ENCODE data around the gene TP53I13.
A peak's percentile ranks its signal among the peaks of the same experiment; 100 is the strongest.

TP53I13 gene

DNA sequence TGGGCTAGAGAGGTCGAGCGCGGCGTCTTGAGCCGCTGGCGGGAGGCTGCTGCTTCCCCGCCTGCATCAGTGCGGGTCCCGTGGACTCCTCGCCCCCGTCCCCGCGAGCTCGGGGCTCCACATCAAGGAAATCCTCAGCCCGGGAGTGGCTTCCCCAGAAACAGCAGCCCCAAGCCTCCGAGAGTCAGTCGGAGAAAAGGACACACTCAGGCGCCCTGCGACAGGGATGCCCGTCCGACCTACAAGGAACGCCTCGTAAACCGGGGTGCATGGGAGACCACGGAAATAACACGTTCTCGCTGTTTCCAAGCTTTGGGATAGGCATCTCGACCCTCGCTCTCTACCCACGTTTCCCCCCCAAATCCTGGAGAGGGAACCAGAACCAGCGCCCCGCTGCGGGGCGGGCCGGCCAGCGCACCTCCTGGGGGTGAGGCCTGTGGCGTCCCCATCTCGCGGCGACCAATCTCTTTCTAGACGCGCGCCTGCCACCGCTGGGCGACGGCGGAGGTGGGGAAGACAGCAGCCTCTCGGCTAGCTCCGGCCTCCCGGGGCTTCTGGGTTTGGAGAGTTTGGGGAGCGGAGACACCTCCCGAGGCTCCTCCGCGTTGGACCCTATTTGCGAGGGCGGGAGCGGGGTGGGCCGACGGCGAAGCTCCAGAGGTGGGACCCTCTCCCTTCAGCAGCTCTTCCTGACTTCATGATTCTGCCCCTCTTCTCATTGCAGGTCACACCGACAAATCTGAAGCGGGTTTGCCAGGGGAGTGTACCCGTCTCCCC lies 759 bp upstream of the TP53I13 start:
- peak; percentile 23 to 36 for DNase-seq

DNA sequence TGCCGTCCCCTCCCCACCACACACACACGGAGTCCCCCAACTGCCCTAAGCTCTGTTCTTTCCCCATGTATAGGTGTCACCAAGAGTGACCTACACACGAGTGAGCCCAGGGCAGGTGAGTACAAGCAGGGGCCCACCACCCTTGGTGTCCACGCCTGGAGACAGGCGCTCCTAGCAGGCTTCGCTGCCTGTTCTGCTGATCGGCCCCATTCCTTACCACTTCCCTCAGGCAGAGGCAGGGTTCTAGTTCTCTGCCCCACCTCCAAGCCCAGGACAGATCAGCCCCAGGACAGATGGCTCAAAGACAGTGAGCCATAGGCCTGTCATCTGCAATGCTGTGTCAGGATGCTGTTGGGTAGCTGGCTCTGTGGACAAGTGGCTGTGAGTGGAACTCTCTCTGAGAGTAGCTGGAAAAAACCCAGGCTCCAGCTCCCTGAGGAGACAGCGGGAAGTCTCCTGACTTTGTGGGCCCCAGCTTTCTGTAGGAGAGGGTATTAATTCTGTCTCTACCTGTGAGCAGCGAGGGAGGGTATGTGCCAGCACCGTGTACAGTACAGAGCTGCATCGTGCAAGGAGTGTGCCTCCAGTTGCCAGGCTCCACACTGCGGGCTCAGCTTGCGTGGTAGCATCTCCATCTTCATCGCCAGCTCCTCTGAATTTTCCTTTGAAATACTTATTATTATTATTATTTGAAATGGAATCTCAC lies 897 bp downstream of the TP53I13 start:
- no peak for DNase-seq

DNA sequence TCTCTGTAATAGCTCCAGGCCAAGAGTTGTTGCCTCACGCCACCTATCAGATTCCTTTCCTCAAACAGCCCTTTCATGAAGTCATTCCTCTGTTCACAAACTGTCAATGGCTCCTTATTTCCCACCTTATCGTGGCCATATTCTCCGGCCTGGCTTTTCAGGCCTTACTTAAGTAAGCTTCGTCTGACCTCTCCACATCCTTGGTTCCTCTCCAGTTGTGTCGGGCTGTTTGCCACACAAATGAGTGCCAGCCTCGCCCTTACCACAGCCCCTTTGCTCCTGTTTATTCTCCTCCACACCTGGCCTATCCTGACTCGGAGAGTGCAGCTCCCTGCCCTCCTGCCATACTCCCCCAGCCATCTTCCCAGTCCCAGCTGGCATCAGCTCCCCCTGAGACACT lies 2.0 kb downstream of the TP53I13 start:
- no peak for DNase-seq

DNA sequence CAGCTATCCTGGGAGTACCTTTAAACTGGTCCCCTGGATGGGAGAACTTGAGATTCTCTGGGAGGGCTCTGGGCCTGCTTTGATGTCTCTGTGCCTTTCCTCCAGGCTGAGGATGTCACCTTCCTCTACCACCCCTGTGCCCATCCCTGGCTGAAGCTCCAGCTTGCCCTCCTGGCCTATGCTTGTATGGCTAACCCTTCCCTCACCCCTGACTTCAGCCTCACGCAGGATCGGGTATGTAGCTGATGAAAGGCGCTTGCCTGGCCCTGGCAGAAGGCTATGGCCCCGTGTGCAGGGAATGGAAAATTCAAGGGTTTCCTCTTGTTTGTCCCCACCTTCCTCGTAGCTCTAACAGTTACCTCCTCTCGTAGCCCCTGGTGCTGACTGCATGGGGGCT lies 3.0 kb downstream of the TP53I13 start:
- no peak for DNase-seq

DNA sequence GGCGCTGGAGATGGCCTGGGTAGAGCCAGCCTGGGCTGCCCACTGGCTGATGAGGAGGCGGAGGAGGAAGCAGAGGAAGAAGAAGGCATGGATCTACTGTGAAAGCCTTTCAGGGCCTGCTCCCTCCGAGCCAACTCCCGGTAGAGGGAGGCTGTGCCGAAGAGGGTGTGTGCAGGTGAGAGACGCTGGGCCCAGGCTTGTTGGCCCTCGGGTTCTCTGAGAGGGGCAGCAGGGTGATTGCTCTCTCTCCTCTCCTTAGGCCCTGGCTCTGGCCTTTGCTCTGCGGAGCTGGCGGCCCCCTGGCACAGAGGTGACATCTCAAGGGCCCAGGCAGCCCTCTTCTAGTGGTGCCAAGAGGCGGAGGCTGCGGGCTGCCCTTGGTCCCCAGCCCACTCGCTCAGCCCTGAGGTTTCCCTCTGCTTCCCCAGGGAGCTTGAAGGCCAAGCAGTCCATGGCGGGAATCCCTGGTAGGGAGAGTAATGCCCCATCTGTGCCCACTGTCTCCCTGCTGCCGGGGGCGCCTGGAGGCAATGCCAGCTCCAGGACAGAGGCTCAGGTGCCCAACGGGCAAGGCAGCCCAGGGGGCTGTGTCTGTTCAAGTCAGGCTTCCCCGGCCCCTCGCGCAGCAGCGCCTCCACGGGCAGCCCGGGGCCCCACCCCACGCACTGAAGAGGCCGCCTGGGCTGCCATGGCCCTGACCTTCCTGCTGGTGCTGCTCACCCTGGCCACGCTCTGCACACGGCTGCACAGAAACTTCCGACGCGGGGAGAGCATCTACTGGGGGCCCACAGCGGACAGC lies 3.6 kb downstream of the TP53I13 start:
- no peak for DNase-seq

DNA sequence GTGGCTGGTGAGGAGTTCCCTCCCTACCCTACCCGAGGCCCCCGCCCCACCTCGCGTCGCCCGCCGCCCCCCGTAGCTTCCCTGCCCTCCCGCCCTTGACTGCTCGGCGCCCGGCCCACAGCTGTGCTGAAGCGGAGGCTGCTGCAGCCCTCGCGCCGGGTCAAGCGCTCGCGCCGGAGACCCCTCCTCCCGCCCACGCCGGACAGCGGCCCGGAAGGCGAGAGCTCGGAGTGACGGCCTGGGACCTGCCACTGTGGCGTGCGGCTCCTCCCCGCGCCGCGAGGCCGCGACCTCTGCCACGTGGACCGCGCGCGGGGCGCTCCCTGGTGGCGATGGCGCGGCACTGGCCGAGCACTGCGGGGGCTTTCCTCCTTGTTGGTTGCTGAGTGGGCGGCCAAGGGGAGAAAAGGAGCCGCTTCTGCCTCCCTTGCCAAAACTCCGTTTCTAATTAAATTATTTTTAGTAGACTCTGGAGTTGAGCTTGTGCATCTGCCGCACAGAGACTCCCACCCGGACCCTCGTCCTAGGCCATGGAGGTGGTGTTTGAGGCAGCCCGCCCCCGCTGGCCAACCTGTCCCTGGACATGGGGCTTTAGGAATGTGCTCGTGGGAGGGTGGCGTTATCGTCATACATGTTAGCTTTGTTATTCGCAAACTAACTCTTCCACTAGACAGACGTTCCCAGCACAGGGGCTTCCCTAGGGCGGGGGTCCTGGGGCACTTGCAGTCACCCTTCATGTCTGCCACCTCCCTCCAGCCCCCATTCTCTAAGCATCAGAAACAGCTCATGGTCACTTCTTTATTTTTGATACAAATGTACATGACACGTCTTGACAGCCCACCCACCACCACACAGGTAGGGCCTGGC lies 4.4 kb downstream of the TP53I13 start:
- no peak for DNase-seq

DNA sequence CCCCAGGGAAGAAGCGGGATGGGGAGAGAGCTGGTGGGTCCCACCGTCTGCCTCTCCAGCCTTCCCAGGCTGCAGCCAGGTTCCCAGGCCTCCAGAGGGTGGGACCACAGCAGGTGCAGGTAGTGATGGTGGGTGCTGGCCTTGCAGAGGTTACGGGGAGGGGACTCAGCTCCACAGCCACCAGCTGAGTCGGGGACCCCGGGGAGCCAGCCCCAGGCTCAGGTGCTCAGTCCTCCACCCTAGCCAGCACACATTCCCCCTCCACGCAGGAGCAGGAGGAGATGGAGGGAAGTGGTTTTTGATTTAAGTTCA lies 5.0 kb downstream of the TP53I13 start:
- no peak for DNase-seq

DNA sequence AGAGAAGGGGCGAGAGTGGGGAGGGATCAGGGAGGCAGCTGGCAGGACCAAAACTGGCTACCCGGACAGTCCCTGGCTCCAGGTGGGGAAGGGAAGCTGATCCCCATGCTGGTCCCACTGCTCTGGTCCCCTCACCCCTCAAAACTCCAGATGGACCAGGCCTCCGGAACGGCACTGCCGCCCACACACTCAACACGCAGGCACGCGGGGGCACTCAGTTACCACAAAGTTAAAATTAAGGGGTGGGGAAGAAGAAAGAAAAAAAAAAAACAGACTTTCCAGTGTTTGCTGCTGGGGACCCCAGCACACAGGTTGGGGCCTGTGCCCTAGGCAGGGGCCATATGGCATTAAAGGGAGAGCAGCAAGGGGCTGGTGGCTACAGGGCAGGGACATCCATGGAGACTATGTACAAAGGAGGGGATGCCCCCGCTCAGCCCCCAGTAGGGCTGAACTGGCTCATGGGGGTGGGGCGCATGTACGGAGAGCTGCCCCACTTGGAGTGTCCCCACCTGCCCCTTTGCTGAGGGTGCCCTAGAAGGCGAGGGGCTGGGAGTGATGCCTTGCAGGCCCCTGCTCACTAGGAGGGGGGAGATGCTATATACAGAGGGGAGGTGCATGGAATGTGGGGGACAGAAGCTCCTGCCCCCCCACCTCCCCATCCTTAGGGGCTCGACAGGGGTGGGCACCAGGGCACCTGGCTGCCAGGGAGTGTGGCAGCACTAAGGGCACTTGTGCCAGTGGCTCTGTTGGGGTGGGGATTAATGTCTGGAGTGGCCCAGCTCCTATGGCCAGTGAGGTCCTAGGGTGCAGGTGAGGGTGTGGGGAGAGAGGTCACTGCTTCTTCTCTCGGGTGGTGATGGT lies 5.6 kb downstream of the TP53I13 start:
- DNase-seq: no peak

DNA sequence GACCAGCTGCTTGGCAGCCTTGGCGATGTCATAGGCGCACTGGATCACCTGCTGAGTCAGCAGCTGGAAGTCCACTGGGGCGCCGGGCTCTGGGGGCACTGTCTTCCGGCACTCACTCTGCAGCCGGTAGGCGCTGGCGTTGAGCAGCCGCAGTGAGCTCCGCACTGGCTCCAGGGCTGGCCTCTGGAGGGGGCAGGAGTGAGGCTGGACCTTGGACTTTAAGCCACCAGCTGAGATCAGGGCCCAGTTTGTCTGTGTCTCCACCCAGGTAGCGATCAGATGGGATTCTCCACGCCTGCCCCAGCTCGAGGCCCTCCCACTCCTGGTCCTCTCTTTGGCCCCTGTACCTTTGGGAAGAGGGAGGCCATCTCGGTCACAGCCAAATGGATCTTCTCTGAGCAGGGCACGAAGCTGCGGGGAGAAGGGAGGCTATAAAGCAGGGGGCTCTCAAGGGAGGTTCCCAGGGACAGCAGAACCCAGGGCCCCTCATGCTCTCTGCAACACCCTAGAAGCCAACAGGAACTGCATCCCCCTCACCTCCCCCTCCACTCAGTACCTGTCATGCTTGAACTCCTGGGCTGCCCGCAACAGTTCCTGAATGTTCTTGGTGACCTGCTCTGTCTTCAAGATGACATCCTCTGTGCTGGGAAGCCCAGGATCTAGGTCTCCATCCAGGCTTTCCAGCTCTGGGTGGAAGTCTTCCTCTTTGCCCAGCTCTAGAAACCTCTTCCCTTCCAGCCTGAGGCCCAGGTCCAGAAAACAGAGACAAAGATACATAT lies 6.4 kb downstream of the TP53I13 start:
- no peak for DNase-seq

DNA sequence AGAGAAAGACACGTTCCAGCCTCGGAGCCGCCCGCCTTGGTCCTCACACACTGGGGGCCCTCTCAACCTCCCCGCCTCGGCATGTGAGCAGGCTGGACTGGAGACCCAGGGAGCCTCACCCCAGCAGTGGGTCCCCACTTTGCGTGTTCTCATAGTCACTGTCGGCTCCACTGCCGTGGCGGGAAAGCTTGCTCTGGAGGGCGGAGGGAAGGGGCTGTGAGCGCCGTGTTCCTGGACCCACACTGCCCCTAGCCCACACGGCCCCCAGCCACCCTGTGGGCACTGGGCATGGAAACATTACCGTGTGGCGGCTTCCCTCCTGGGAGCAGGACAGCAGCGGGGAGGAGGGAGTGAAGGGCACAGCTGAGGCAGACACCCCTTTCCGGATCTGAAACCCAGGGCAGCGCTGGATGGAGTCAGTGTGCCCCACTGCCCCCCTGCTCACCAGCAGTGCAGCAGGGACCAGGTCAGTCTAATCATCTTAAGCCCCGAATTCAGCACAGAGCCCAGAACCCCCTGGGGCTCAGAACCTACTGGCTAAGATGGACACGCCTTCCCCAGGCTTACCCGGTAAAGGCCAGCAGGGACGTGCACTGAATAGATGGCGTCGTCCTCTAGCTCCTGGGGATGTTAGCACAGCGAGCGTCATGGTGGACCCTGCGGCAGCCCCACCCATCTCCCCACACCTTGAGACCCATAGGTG lies 7.2 kb downstream of the TP53I13 start:
- DNase-seq: no peak

DNA sequence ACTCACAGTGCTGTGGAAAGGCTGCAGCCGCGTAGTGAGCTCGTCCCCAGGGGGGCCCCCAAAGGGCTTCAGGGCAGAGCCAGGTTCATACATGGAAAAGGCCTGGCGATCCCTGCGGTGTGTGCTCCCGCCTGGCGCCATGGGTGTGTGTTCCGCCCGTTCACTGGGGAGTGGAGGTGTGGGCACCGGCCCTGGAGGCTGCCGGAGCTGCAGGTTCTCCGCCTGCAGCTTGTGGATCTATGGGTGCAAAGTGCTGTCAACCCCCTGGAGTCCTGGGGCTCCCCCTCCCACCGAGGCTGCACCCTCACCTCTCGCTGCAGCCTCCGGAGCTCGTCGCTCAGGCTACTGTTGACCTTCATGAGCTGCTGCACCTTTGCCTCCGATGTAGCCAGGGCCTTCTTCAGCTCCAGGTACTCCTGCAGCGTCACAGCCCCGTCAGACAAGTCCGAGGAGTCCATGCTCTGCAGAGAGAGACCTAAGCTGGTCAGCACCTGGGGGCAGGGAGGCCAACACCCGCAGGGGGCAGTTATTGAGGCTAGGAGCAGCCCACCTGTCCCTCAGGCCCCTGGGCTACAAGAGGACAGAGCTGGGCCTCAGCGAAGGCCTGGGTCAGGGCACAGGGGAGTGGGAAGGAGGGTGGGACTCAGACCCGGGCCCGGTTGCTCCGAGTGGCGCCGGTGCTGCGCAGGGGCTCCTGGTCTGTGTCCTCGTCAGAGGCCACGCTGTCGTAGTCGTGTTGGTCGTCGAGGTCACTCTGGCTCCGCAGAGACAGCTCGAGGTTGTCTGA lies 7.9 kb downstream of the TP53I13 start:
- no peak for DNase-seq

DNA sequence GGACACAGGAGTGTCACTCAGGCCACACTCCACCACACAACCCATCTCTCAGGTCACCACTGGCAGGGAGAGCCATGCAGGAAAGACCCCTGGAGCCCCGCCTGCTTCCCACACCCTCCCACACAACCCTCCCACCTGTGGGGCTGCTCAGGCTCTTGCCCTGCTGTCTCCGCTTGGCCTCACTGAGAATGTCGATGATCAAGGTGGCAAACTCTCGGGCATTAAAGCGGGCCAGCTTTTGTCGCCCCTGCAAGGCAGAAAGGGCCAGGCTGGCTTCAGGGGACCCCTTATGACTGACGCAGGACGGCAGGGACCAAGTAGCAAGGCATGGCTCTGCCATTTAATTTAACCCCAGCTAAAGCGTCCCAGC lies 8.5 kb downstream of the TP53I13 start:
- DNase-seq: no peak

DNA sequence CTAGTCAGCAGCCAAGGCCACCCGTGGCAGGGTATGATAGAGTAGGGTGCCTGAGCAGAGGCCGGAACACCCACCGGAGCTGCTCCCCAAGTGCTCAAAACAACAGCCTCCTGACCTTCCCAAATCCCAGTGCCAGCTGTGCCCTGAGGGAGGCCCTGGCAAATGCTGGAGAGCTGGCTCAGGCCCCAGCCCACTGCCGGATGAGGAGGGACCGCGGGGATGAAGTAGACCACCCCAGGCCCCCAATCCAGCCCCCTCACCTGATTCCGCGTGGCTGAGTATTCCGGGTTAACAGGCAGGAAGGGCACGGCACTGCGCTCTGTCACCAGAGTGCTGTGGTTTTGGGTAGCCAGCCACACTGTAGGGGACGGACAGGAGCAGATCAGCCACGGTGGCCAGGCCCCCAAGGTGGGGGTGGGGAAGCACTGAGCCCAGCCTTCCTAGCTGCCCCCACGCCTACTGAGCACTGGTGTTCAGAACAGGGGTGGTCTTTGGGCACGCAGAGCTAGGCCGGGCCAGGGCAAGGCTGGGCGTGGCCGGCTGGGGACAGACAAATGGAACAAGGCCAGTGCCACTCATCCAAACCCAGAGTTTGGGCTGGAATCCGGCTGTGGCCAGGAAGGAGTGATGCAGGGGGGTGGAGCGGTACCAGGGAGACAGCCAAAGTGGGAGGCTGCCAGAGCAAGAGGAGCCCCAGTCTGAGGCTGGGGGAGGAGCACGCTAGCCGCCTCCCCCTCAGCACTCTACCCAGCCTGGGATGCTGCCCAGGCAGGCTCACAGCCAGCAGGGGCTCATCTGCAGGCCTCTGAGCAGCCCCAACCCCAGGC lies 9.1 kb downstream of the TP53I13 start:
- DNase-seq: no peak

DNA sequence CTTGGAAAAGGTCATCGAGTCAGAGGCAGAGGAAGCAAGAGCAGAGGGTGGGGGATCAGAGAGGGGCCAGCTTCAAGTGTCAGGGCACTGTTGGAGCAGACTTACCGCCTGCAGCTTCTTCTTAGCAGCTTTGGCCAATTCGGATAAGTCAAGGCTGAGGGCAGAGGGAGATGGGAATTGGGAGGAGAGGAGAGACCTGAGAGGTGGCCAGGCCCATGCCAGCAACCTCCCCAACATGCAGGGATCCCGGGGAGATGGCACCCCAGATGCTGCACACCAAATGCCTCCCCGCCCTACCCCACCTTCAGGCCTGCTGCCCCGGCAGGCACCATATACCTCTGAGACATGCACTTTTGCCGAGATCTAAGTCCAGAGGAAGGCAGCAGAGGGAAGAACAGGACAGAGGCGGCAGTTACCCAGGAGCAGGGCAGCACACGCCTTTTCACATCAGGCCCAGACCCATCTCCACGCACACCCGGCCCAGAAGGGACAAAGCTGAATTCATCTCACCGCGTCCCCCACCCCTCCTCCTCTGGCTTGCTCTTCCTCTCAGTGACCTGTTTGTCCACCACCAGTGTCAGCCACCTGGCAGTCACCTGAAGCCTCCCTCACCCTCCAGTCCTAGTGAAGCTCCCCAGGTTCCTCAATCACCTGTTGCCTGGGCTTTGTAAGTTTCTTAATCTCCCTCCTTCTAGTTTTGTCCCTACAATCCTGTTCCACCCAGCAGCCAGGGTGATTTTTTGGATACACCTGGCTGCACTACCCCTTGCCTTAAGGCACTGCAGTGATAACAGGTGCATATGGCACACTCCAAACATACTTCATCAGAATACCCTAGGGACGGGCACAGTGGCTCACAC lies 10.4 kb downstream of the TP53I13 start:
- no peak for DNase-seq

DNA sequence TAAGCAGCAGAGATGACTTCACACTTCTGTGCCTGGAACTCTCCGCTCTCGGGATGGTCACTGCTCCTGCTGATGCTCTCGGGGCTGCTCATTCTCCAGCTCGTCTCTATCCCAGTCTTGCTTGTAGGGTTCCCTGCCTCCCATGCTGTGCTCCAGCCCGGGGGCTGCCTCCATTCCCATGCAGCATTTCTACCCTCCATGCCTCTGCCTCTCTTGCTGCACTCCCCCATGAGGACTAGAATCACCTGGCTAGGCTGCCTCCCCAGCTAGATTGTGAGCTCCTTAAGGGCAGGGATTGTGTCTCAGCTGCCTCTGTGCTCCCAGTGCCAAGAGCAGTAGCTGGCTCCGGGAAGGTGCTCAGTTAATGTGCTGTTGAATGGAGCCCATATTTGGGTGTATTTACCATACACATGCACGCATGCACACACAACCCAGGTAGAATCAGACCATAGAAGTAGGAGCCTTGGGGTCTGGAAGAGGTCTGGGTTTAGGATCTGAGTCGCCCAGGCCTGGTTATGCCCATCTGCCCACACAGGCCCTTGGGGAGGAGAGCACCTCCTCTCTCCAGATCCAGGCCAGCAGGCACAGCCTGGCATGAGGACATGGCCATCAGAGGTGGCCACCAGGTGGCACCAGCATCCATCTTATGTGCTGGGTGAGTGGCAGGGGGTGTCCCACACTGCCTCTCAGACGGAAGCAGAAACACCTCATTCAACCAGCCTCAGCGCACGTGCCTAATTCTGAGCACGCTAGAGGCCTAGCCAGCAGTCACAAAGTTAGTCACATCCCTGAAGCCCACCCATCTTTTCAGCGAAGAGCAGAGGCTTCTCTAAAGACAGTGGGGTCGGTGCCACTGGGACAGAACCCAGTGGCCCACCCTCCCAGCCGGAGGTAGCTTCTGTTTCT lies 11.6 kb downstream of the TP53I13 start:
- peak; percentile 69 to 80 for DNase-seq

DNA sequence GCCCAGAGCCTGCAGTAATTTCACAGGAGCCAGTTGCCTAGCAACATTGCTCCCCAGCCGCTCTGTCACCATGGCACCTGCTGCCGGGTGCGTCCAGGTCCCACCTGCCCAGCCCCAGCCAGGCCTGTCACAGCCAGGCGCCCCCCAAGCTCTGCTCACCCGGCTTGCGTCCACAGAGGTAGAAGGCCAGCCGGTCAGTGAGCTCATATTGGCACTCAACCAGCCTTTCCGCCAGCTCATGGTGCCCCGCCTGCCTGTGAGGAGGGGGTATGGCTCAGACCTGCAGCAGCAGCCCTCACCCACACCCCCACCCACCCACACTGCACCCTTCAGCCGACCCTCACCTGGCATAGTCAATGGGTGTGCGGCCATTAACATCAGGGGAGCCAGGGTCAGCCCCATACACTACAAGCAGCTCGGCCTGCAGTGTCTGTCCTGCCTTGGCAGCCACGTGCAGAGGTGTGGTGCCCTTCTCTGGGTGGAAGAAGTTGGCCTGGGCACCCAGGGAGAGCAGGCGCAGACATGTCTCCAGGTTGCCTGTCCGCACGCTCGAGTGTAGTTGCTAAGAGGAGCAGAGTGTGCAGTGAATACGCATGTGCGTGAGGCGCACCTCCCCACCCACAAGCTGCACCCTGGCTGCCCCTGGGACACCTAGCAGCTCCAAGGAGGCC lies 13.2 kb downstream of the TP53I13 start:
- DNase-seq: no peak
